IPS-15b (cell line): ENCODE measurements around the gene CHCHD6.

Source experiments
- H3K27me3 ChIP-seq: one replicate; pipeline ENCODE4 v1.6.1; 2013; ENCODE audit warnings: low read length; ENCODE audit not compliant: control insufficient read depth, insufficient read depth
- H3K36me3 ChIP-seq: one replicate; pipeline ENCODE4 v1.6.1; 2013; ENCODE audit warnings: low read length; ENCODE audit not compliant: control insufficient read depth, insufficient read depth
- H3K4me1 ChIP-seq: one replicate; pipeline ENCODE4 v1.6.1; 2013; ENCODE audit warnings: mild to moderate bottlenecking, low read length; ENCODE audit not compliant: control insufficient read depth, insufficient read depth
- H3K4me3 ChIP-seq: one replicate; pipeline ENCODE4 v1.5.1; 2013; ENCODE audit warnings: low read depth, low read length
- H3K9ac ChIP-seq: one replicate; pipeline ENCODE4 v1.6.1; 2013; ENCODE audit warnings: low read depth, mild to moderate bottlenecking, low read length
- H3K9me3 ChIP-seq: one replicate; pipeline ENCODE4 v1.6.1; 2013; ENCODE audit warnings: mild to moderate bottlenecking, low read length; ENCODE audit not compliant: control insufficient read depth, insufficient read depth

Gene CHCHD6

GRCh38 chr3:126676919-126677705 lies 26.9 kb upstream of the CHCHD6 start:
- Histone ChIP-seq H3K36me3 (no peaks in the 10 kb centered on the region), H3K27me3 (peaks cover 22% of the 10 kb centered on the region), H3K9me3 (no peaks in the 10 kb centered on the region), H3K4me1 (no peaks in the 10 kb centered on the region), H3K9ac (no peak overlapping the region), H3K4me3 (no peak overlapping the region)

- Histone ChIP-seq H3K4me1 (no peaks in the 10 kb centered on the region), H3K4me3 (no peak overlapping the region), H3K9ac (no peak overlapping the region), H3K27me3 (peaks cover 22% of the 10 kb centered on the region), H3K9me3 (no peaks in the 10 kb centered on the region), H3K36me3 (no peaks in the 10 kb centered on the region)
These were observed 26.1 kb upstream of the CHCHD6 start for GRCh38 chr3:126677862-126678503.

GRCh38 chr3:126678693-126679317 lies 25.2 kb upstream of the CHCHD6 start:
- Histone ChIP-seq H3K36me3 (no peaks in the 10 kb centered on the region), H3K4me3 (peak overlapping the region; percentile 16), H3K9ac (no peak overlapping the region), H3K27me3 (peaks cover 22% of the 10 kb centered on the region), H3K4me1 (peaks cover 3% of the 10 kb centered on the region), H3K9me3 (no peaks in the 10 kb centered on the region)

GRCh38 chr3:126679318-126679751 lies 24.7 kb upstream of the CHCHD6 start:
- no peak overlapping the region for H3K9ac ChIP-seq
- H3K4me1 ChIP-seq = peaks cover 3% of the 10 kb centered on the region
- H3K4me3 ChIP-seq = peak overlapping the region; percentile 18
- peaks cover 22% of the 10 kb centered on the region for H3K27me3 ChIP-seq
- no peaks in the 10 kb centered on the region for H3K9me3 ChIP-seq
- no peaks in the 10 kb centered on the region for H3K36me3 ChIP-seq

- H3K9me3 ChIP-seq = no peaks in the 10 kb centered on the region
- H3K9ac ChIP-seq = no peak overlapping the region
- no peaks in the 10 kb centered on the region for H3K36me3 ChIP-seq
- H3K4me3 ChIP-seq = peak overlapping the region; percentile 18
- peaks cover 3% of the 10 kb centered on the region for H3K4me1 ChIP-seq
- peaks cover 22% of the 10 kb centered on the region for H3K27me3 ChIP-seq
These were observed 24.0 kb upstream of the CHCHD6 start for GRCh38 chr3:126679831-126680666.

- H3K27me3 ChIP-seq = peaks cover 22% of the 10 kb centered on the region
- no peaks in the 10 kb centered on the region for H3K9me3 ChIP-seq
- no peak overlapping the region for H3K9ac ChIP-seq
- peaks cover 3% of the 10 kb centered on the region for H3K4me1 ChIP-seq
- H3K36me3 ChIP-seq = no peaks in the 10 kb centered on the region
- H3K4me3 ChIP-seq = no peak overlapping the region
These were observed 23.4 kb upstream of the CHCHD6 start for GRCh38 chr3:126680667-126681055.

- H3K9ac ChIP-seq = no peak overlapping the region
- peaks cover 3% of the 10 kb centered on the region for H3K4me1 ChIP-seq
- H3K9me3 ChIP-seq = no peaks in the 10 kb centered on the region
- no peaks in the 10 kb centered on the region for H3K36me3 ChIP-seq
- no peak overlapping the region for H3K4me3 ChIP-seq
- peaks cover 22% of the 10 kb centered on the region for H3K27me3 ChIP-seq
These were observed 22.0 kb upstream of the CHCHD6 start for GRCh38 chr3:126682009-126682408.

GRCh38 chr3:126683069-126683468 lies 21.0 kb upstream of the CHCHD6 start:
- H3K9ac ChIP-seq = no peak overlapping the region
- no peak overlapping the region for H3K4me3 ChIP-seq
- H3K4me1 ChIP-seq = peaks cover 3% of the 10 kb centered on the region
- H3K36me3 ChIP-seq = no peaks in the 10 kb centered on the region
- no peaks in the 10 kb centered on the region for H3K9me3 ChIP-seq
- peaks cover 21% of the 10 kb centered on the region for H3K27me3 ChIP-seq

- peaks cover 14% of the 10 kb centered on the region for H3K27me3 ChIP-seq
- no peak overlapping the region for H3K4me3 ChIP-seq
- H3K9ac ChIP-seq = no peak overlapping the region
- no peaks in the 10 kb centered on the region for H3K9me3 ChIP-seq
- H3K4me1 ChIP-seq = peaks cover 3% of the 10 kb centered on the region
- no peaks in the 10 kb centered on the region for H3K36me3 ChIP-seq
These were observed 19.8 kb upstream of the CHCHD6 start for GRCh38 chr3:126684218-126684751.

- Histone ChIP-seq H3K27me3 (peaks cover 8% of the 10 kb centered on the region), H3K9me3 (no peaks in the 10 kb centered on the region), H3K4me3 (no peak overlapping the region), H3K4me1 (peaks cover 3% of the 10 kb centered on the region), H3K36me3 (no peaks in the 10 kb centered on the region), H3K9ac (no peak overlapping the region)
These were observed 19.0 kb upstream of the CHCHD6 start for GRCh38 chr3:126685021-126685420.

GRCh38 chr3:126685493-126685892 lies 18.5 kb upstream of the CHCHD6 start:
- H3K27me3 ChIP-seq = peaks cover 3% of the 10 kb centered on the region
- H3K9me3 ChIP-seq = no peaks in the 10 kb centered on the region
- no peak overlapping the region for H3K4me3 ChIP-seq
- no peaks in the 10 kb centered on the region for H3K36me3 ChIP-seq
- H3K4me1 ChIP-seq = peaks cover 3% of the 10 kb centered on the region
- no peak overlapping the region for H3K9ac ChIP-seq
